Activated CD8-positive, alpha-beta memory T cell treated with anti-CD3 and anti-CD28 coated beads, Interleukin-2, amount 50 U/mL, for 24 hours (primary cell): Measurements from ENCODE around the gene TMEM170A.

Experiments
- DNase-seq: peaks from one replicate; pipeline ENCODE4 v3.0.0-alpha.2; 2020; ENCODE audit errors: extremely low read depth

The TMEM170A gene

DNA sequence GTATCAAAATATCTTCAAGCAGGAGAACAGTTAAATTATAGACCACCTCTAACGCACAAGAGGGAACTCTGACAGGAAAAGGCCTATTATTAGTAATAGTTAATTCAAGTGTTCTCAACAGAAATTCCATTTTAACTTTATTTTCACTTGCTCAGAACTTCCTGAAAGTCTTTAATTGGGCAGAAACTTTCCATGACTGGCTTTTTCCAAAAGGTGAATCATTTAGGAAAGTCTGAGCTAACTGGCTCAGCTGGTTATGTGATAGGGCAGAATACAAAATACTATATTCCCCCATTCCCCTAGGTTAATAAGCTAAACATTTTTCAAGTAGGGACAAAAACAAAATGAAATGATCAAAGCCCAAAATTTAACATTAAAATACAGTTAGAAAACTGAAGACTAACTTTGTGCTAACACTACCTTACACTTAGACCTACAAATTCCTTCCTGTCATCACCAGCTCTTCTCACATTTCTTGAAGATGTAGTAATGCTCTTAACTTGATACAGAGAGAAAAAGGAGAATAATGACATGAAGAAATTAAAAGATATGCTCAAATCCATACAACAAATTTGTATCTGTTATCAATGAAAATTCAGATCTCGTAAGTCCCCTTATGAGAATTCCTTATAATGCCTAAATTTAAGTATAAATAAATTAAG is 62.2 kb downstream of the TMEM170A start:
- no peak for DNase-seq

DNA sequence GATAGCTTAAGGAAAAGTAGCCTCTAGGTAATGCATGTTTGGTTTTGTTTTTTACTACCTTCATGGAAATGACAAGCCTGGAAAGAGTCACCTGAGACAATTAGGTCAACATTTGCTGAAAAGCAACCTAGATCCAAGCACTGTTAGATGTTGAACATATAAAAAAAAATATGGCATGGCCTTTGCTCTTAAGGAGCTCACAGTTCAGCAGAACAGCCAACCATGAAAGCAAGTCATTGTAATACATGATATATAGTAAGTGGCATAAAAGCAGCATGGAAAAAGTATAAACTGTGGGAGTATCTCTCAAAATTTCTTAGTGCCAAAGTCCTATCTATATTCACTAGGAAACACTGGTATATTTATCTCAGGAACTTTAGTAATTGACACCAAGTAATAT is 62.8 kb downstream of the TMEM170A start:
- no peak for DNase-seq

DNA sequence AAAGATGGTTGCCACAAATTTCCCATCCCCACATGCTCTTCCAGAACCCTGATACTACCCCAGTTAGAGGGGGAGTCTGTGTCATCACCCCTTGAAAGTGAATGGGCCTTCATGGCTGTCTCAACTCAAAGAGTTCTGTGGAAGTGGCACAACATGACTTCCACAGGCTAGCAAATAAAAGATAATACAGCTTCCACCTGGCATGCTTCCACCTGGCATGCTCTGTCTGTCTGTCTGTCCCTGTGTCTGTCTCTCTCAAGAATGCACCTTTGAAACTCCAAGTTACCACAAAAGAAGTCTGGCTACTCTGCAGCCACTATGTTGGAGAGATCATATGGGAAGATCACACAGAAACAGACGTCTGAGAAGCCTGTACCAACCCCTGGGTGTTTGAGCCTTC is 66.2 kb downstream of the TMEM170A start:
- DNase-seq = no peak

DNA sequence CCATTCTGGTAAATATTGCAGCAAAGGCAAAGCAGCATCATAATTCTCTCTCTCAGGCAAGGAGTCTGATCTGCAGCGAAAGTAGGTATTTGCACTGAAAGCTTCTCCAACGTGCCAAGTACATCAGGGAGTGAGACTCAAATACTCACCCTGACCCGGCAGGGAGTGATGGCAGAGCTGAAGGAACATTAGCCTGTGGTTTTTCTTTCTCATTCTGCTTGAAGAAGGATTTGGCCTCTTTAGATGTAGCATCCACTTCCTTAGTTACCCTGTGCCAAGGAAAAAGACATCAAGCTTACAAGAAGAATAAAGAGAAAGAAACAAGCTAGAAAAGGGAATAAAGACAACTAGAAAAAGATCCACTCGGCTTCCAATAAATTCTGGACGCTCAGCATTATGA is 69.5 kb downstream of the TMEM170A start:
- DNase-seq = no peak
